ENCODE measurements around the gene ATP13A4. TPM values are rescaled to one million over a fixed set of nuclear protein-coding genes. Genes with fewer than 3 reads are reported as not detected.

The ATP13A4 gene
- total and polyA plus RNA-seq, 2 of the 8 experiments (the other 6 are each of a cell fraction or from before 2014, with no cell fraction given): 0.12 TPM; not detected in 1

- FAIRE-seq: no peak
- H2BK15ac ChIP-seq (ENCODE audit: low read length): no peak overlapping the region
- CTCF ChIA-PET (ENCODE audit: partially characterized antibody): interaction anchor here (0.9 kb wide), 1 partner anchor 245 kb away, joined by 3 read pairs; no protein-coding TSS in a partner anchor
- no peak overlapping the region for H2BK5ac ChIP-seq (ENCODE audit: low read depth, low read length)
- H3K4ac ChIP-seq (replicated peaks; ENCODE audit: insufficient read length, low read depth, low read length): no peak overlapping the region
- no peak overlapping the region for H2AK5ac ChIP-seq (ENCODE audit: low read depth, low read length)
- H3K23me2 ChIP-seq (ENCODE audit: low read depth, low read length): no peaks in the 10 kb centered on the region; the same call in 1 of the 2 replicates
- H2BK120ac ChIP-seq (replicated peaks; ENCODE audit: low read depth, low read length): no peak overlapping the region
- H3K79me2 ChIP-seq (ENCODE audit: control insufficient read depth in 1 of 2, insufficient read depth in 2 of 2, low read length in 2 of 2): no peaks in the 10 kb centered on the region
- H3K27ac ChIP-seq (ENCODE audit: low read depth, low read length): no peak overlapping the region
- H3K4me3 ChIP-seq (ENCODE audit: extremely low read depth in 1 of 4, insufficient read depth in 2 of 4, low read depth in 3 of 4, low read length in 4 of 4): no peak overlapping the region
- H3K23ac ChIP-seq (ENCODE audit: insufficient read length): no peak overlapping the region
- no peak overlapping the region for H4K5ac ChIP-seq (ENCODE audit: insufficient read length, low read depth, low read length)
- WGBS, 2 experiments (ENCODE audit: extremely low coverage in 1 of 2, insufficient coverage in 1 of 2, insufficient read length in 1 of 2, insufficient replicate concordance in 2 of 2, low coverage in 1 of 2, low lambda C conversion rate in 2 of 2, missing lambda C conversion rate in 1 of 2): 92% methylated on average over 8 of the region's 8 CpGs; no CpG with 5 or more reads in 1 of the 2 experiments
- H4K8ac ChIP-seq (ENCODE audit: extremely low read depth, insufficient read depth, low read length): no peak overlapping the region
- no peak overlapping the region for H3K4me2 ChIP-seq (ENCODE audit: insufficient read depth in 1 of 2, low read depth in 2 of 2, low read length in 2 of 2)
- H3K14ac ChIP-seq (ENCODE audit: insufficient read length): no peak overlapping the region
- no peaks in the 10 kb centered on the region for H3K27me3 ChIP-seq (replicated peaks in 1 of 4; ENCODE audit: control insufficient read depth in 3 of 4, extremely low read depth in 1 of 4, insufficient read depth in 3 of 4, low read length in 3 of 4)
- no peak overlapping the region for H2AFZ ChIP-seq (ENCODE audit: low read length)
- H4K91ac ChIP-seq (replicated peaks; ENCODE audit: insufficient read length, low read length): no peak overlapping the region
- H3K4me1 ChIP-seq (replicated peaks in 1 of 4; ENCODE audit: control insufficient read depth in 3 of 4, insufficient read depth in 4 of 4, low read length in 3 of 4): peaks cover 0 to 7% (median 6%) of the 10 kb centered on the region in 4 experiments; a peak in 5 of 7 replicates
- no peaks in the 10 kb centered on the region for H4K20me1 ChIP-seq (replicated peaks in 1 of 2; ENCODE audit: control insufficient read depth in 1 of 2, insufficient read depth in 2 of 2, low read length in 2 of 2)
- no peaks in the 10 kb centered on the region for H3K79me1 ChIP-seq (ENCODE audit: low read depth, low read length)
- POLR2A ChIA-PET (ENCODE audit: partially characterized antibody): no interaction called here
- no peak overlapping the region for H3K18ac ChIP-seq (ENCODE audit: extremely low read depth, low read length)
- DNase-seq (ENCODE audit: low read depth in 1 of 2, low spot score in 2 of 2): peak in 1 of 2 experiments; percentile 10
- no peaks in the 10 kb centered on the region for H3K9me3 ChIP-seq (ENCODE audit: insufficient read depth in 2 of 2, low read depth in 1 of 2, low read length in 1 of 2)
- no peaks in the 10 kb centered on the region for H3K36me3 ChIP-seq (ENCODE audit: control insufficient read depth in 2 of 4, insufficient read depth in 4 of 4, low read length in 3 of 4)
- H2BK12ac ChIP-seq (ENCODE audit: low read depth, low read length): no peak overlapping the region
- TF ChIP-seq MAFK (IDR thresholded peaks at IDR 0.05; ENCODE audit: low read depth, low read length): 0 out of 2 replicates have a peak, but pooled peaks have one; percentile 22
- TF ChIP-seq ASH2L (IDR thresholded peaks at IDR 0.05; ENCODE audit: low read length): no peak
- no peak overlapping the region for H3K56ac ChIP-seq (replicated peaks; ENCODE audit: insufficient read length, low read depth, low read length)
- H2BK20ac ChIP-seq (ENCODE audit: low read length): no peak overlapping the region
- no peak overlapping the region for H3K9ac ChIP-seq (replicated peaks in 1 of 4; ENCODE audit: extremely low read depth in 1 of 4, low read depth in 3 of 4, low read length in 3 of 4)
These were observed 179.1 kb downstream of the ATP13A4 start for GRCh38 chr3:193375614-193376013.
